IMR-90 (cell line): ENCODE measurements around the gene FRK. TPM values are rescaled to one million over a fixed set of nuclear protein-coding genes. Genes with fewer than 3 reads are reported as not detected.

ENCODE experiments used
- ATAC-seq: fragments of 200-7000 bp; cut with Tn5 transposase; 2 replicates; pipeline ENCODE4 v1.9.1; 2020; ENCODE audit warnings: low read depth, mild to moderate bottlenecking, moderate library complexity
- BruUV-seq: library from RNA; stranded (reverse); fragments of 400-500 nt; replicated peaks from 2 replicates; lab custom pipeline; 2021; lab: Mats Ljungman, UMichigan
- CTCF ChIA-PET: fragments of 300-600 bp; formaldehyde crosslinking; extraction: SDS; loops from one replicate; lab custom pipeline; 2021; ENCODE audit warnings: antibody characterized with exemption; lab: Yijun Ruan, JAX
- POLR2A ChIA-PET: fragments of 300-600 bp; sonication (Branson Sonifier 250); formaldehyde crosslinking; loops from one replicate; lab custom pipeline; 2022; ENCODE audit warnings: antibody characterized with exemption; ENCODE audit not compliant: unreplicated experiment; lab: Charles Lee
- DNase-seq: peaks from one replicate; pipeline ENCODE4 v3.0.0; 2013
- H2AFZ ChIP-seq: replicated peaks from 2 replicates; pipeline ENCODE3; 2013; ENCODE audit warnings: low read length, mild to moderate bottlenecking; ENCODE audit not compliant: poor library complexity
- H2AK5ac ChIP-seq: 2 replicates; pipeline ENCODE4 v1.6.1; 2013; ENCODE audit warnings: low read depth, low read length, inconsistent platforms
- H2AK9ac ChIP-seq: replicated peaks from 2 replicates; pipeline ENCODE3; 2013; ENCODE audit warnings: mild to moderate bottlenecking, low read depth, low read length, moderate library complexity; ENCODE audit not compliant: poor library complexity
- H2BK120ac ChIP-seq: 2 replicates; pipeline ENCODE4 v1.6.1; 2013; ENCODE audit warnings: low read depth, low read length, inconsistent platforms
- H2BK15ac ChIP-seq: 3 replicates; pipeline ENCODE4 v1.6.1; 2013; ENCODE audit warnings: low read depth, low read length, inconsistent platforms
- H2BK20ac ChIP-seq: 2 replicates; pipeline ENCODE4 v1.6.1; 2013; ENCODE audit warnings: low read depth, mild to moderate bottlenecking, inconsistent platforms, low read length, moderate library complexity
- H2BK5ac ChIP-seq: 2 replicates; pipeline ENCODE4 v1.6.1; 2013; ENCODE audit warnings: mild to moderate bottlenecking, low read depth, low read length, inconsistent platforms; ENCODE audit not compliant: poor library complexity, severe bottlenecking
- H3K14ac ChIP-seq: replicated peaks from 2 replicates; pipeline ENCODE4 v1.6.1; 2013; ENCODE audit warnings: low read depth, low read length, inconsistent platforms
- H3K18ac ChIP-seq: 2 replicates; pipeline ENCODE4 v1.6.1; 2013; ENCODE audit warnings: low read depth, low read length, control low read depth
- H3K23ac ChIP-seq: 2 replicates; pipeline ENCODE4 v1.6.1; 2013; ENCODE audit warnings: low read depth, low read length, inconsistent platforms
- H3K27ac ChIP-seq: 2 replicates; pipeline ENCODE4 v1.5.1; 2013; ENCODE audit warnings: mild to moderate bottlenecking, control low read depth, low read length; ENCODE audit not compliant: insufficient read depth
- H3K27me3 ChIP-seq: 2 replicates; pipeline ENCODE4 v1.6.1; 2013; ENCODE audit warnings: low read length; ENCODE audit not compliant: control insufficient read depth, insufficient read depth
- H3K36me3 ChIP-seq: 2 replicates; pipeline ENCODE4 v1.6.1; 2013; ENCODE audit warnings: low read length, mixed read lengths; ENCODE audit not compliant: control insufficient read depth, insufficient read depth
- H3K4ac ChIP-seq: 2 replicates; pipeline ENCODE4 v1.6.1; 2013; ENCODE audit warnings: low read depth, low read length, inconsistent platforms
- H3K4me1 ChIP-seq: 2 replicates; pipeline ENCODE4 v1.6.1; 2013; ENCODE audit warnings: low read length, mixed read lengths; ENCODE audit not compliant: control insufficient read depth, insufficient read depth
- H3K4me2 ChIP-seq: 2 replicates; pipeline ENCODE4 v1.6.1; 2013; ENCODE audit warnings: low read depth, mild to moderate bottlenecking, control low read depth, low read length, moderate library complexity
- H3K4me3 ChIP-seq: 2 replicates; pipeline ENCODE4 v1.5.1; 2013; ENCODE audit warnings: low read depth, mild to moderate bottlenecking, control low read depth, low read length, moderate library complexity; ENCODE audit not compliant: insufficient read depth
- H3K56ac ChIP-seq: 2 replicates; pipeline ENCODE4 v1.6.1; 2013; ENCODE audit warnings: low read length, inconsistent platforms; ENCODE audit not compliant: insufficient read depth; ENCODE audit errors: extremely low read depth
- H3K79me1 ChIP-seq, 2 experiments: 2 replicates each; pipeline ENCODE4 v1.6.1; 2013; ENCODE audit warnings: low read length in 2 of 2, inconsistent platforms in 1 of 2, low read depth in 1 of 2
- H3K9ac ChIP-seq: 2 replicates; pipeline ENCODE4 v1.6.1; 2013; ENCODE audit warnings: low read depth, low read length, control low read depth
- H3K9me1 ChIP-seq: 2 replicates; pipeline ENCODE4 v1.6.1; 2013; ENCODE audit warnings: low read length, inconsistent platforms; ENCODE audit not compliant: insufficient read depth
- H3K9me3 ChIP-seq: 2 replicates; pipeline ENCODE4 v1.6.1; 2013; ENCODE audit warnings: low read length; ENCODE audit not compliant: control insufficient read depth, insufficient read depth
- H4K20me1 ChIP-seq: 2 replicates; pipeline ENCODE4 v1.6.1; 2013; ENCODE audit warnings: low read length, inconsistent platforms; ENCODE audit not compliant: insufficient read depth
- H4K5ac ChIP-seq: 2 replicates; pipeline ENCODE4 v1.6.1; 2013; ENCODE audit warnings: mild to moderate bottlenecking, low read depth, low read length, control low read depth
- H4K8ac ChIP-seq, 2 experiments: 2 replicates each; pipeline ENCODE4 v1.6.1; 2013; ENCODE audit warnings: low read depth in 2 of 2, low read length in 2 of 2, control low read depth in 1 of 2, inconsistent platforms in 1 of 2
- H4K91ac ChIP-seq: 2 replicates; pipeline ENCODE4 v1.6.1; 2013; ENCODE audit warnings: low read depth, low read length, inconsistent platforms; ENCODE audit not compliant: insufficient read depth
- BHLHE40 ChIP-seq: fragments of 150-350 bp; IDR thresholded peaks from 2 replicates; pipeline ENCODE4 v1.6.1; 2016; ENCODE audit warnings: mild to moderate bottlenecking, low read depth, low read length
- FOS ChIP-seq: fragments of 150-350 bp; IDR thresholded peaks from 2 replicates; pipeline ENCODE4 v1.6.1; 2016; ENCODE audit warnings: low read depth, low read length
- MAFK ChIP-seq: IDR thresholded peaks from 2 replicates; pipeline ENCODE4 v1.6.1; 2012; ENCODE audit warnings: low read depth, low read length, improper control_type of control experiment
- NFE2L2 ChIP-seq: fragments of 150-350 bp; IDR thresholded peaks from 2 replicates; pipeline ENCODE4 v1.6.1; 2016; ENCODE audit warnings: low read depth, mild to moderate bottlenecking, low read length
- POLR2A ChIP-seq: IDR thresholded peaks from 2 replicates; pipeline ENCODE4 v1.6.1; 2012; ENCODE audit warnings: mild to moderate bottlenecking, low read depth, low read length
- RAD21 ChIP-seq: IDR thresholded peaks from 2 replicates; pipeline ENCODE4 v1.6.1; 2012; ENCODE audit warnings: low read length, improper control_type of control experiment
- RCOR1 ChIP-seq: IDR thresholded peaks from 2 replicates; pipeline ENCODE4 v1.6.1; 2012; ENCODE audit warnings: mild to moderate bottlenecking, low read length, improper control_type of control experiment; ENCODE audit not compliant: insufficient replicate concordance
- RFX5 ChIP-seq: IDR thresholded peaks from 2 replicates; pipeline ENCODE4 v1.8.0; 2012; ENCODE audit warnings: low read depth, mild to moderate bottlenecking, low read length, moderate library complexity
- SMC3 ChIP-seq: fragments of 150-350 bp; IDR thresholded peaks from 2 replicates; pipeline ENCODE4 v1.6.1; 2016; ENCODE audit warnings: low read depth, mild to moderate bottlenecking, antibody characterized with exemption, low read length, moderate library complexity
- WGBS, 2 experiments: methylation state at CpG; one replicate each; pipeline versions ENCODE4 v1.1.5 to v1.1.7; 2013; ENCODE audit warnings: missing lambda C conversion rate in 2 of 2; ENCODE audit not compliant: insufficient read length in 1 of 2; ENCODE audit errors: extremely low coverage in 2 of 2; 5-methylcytosine and 5-hydroxymethylcytosine counted together
- dilution Hi-C: fragments of 300-500 bp; cut with HindIII; formaldehyde crosslinking; loops from one replicate; pipeline ENCODE4 v1.14.3; 2018; ENCODE audit warnings: low sequenced_read_pairs; ENCODE audit not compliant: unreplicated experiment
- in situ Hi-C: fragments of 300-500 bp; cut with MboI; formaldehyde crosslinking; loops from 3 replicates; pipeline ENCODE4 v1.14.3; 2019; ENCODE audit warnings: low sequenced_read_pairs, inconsistent platforms, mixed read lengths
- intact Hi-C: fragments of 100-400 bp; cut with micrococcal nuclease; formaldehyde crosslinking; loops from 2 replicates; pipeline ENCODE4 v1.10.0; 2022
- polyA plus RNA-seq, 3 experiments: library from polyadenylated mRNA; depleted of rRNA; stranded (reverse); fragments of >200 nt; gene quantifications; 2 replicates each; pipeline ENCODE4 v1.2.3, GENCODE V29; 2012; ENCODE audit warnings: low replicate concordance in 1 of 3
- total RNA-seq: library from RNA; depleted of rRNA; stranded (reverse); fragments of >200 nt; gene quantifications from 2 replicates; pipeline ENCODE4 v1.2.3, GENCODE V29; 2012
- TF ChIP-seq, protein P1 (sequence below): fragments of 150-350 bp; IDR thresholded peaks from 2 replicates; pipeline ENCODE4 v1.6.1; 2016; ENCODE audit warnings: low read depth, mild to moderate bottlenecking, low read length, moderate library complexity, borderline replicate concordance
- TF ChIP-seq, protein P2 (sequence below): conservative IDR thresholded peaks from 2 replicates; pipeline ENCODE4 v1.5.1; 2012; ENCODE audit warnings: mild to moderate bottlenecking, low read depth, low read length, improper control_type of control experiment
- TF ChIP-seq, protein P3 (sequence below): fragments of 150-350 bp; IDR thresholded peaks from 2 replicates; pipeline ENCODE4 v1.6.1; 2017; ENCODE audit warnings: mild to moderate bottlenecking, antibody characterized with exemption, low read length, low read depth

Gene FRK
- total and polyA plus RNA-seq, 2 of the 4 experiments (the other 2 are of a cell fraction) = under 0.01 to 0.02 TPM

GRCh38 chr6:115885636-115886366, 174.9 kb downstream of the FRK start:
- Histone ChIP-seq H4K91ac (no peak overlapping the region), H2BK20ac (no peak overlapping the region), H4K5ac (no peak overlapping the region), H3K14ac (no peak overlapping the region), H2BK15ac (no peak overlapping the region), H3K36me3 (no peaks in the 10 kb centered on the region), H3K4me3 (no peak overlapping the region), H3K4me2 (no peak overlapping the region), H3K79me1 (no peaks in the 10 kb centered on the region), H2AK5ac (no peak overlapping the region), H3K4me1 (no peaks in the 10 kb centered on the region), H2AFZ (no peak overlapping the region), H3K18ac (no peak overlapping the region), H3K56ac (no peak overlapping the region), H3K9me3 (no peaks in the 10 kb centered on the region), H2AK9ac (no peak overlapping the region), H3K23ac (no peak overlapping the region), H3K4ac (no peak overlapping the region), H4K8ac (no peak overlapping the region), H4K20me1 (no peaks in the 10 kb centered on the region), H2BK120ac (no peak overlapping the region), H3K27ac (no peak overlapping the region), H2BK5ac (no peak overlapping the region), H3K27me3 (no peaks in the 10 kb centered on the region), H3K9ac (no peak overlapping the region), H3K9me1 (no peaks in the 10 kb centered on the region)
- DNase-seq (no peak), ATAC-seq (no peak)
- WGBS, 2 experiments = no CpG with 5 or more reads among the region's 4 CpGs
- ChIA-PET CTCF (no interaction called here), POLR2A (no interaction called here)
- dilution Hi-C loops (no loop called here), in situ Hi-C loops (no loop called here), intact Hi-C loops (no loop called here)
- TF ChIP-seq SMC3 (no peak), RAD21 (no peak), NFE2L2 (no peak), POLR2A (no peak), MAFK (no peak), RCOR1 (no peak), BHLHE40 (no peak), RFX5 (no peak), FOS (no peak)
- TF ChIP-seq, protein P1, sequence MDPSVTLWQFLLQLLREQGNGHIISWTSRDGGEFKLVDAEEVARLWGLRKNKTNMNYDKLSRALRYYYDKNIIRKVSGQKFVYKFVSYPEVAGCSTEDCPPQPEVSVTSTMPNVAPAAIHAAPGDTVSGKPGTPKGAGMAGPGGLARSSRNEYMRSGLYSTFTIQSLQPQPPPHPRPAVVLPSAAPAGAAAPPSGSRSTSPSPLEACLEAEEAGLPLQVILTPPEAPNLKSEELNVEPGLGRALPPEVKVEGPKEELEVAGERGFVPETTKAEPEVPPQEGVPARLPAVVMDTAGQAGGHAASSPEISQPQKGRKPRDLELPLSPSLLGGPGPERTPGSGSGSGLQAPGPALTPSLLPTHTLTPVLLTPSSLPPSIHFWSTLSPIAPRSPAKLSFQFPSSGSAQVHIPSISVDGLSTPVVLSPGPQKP = no peak
- TF ChIP-seq, protein P2, sequence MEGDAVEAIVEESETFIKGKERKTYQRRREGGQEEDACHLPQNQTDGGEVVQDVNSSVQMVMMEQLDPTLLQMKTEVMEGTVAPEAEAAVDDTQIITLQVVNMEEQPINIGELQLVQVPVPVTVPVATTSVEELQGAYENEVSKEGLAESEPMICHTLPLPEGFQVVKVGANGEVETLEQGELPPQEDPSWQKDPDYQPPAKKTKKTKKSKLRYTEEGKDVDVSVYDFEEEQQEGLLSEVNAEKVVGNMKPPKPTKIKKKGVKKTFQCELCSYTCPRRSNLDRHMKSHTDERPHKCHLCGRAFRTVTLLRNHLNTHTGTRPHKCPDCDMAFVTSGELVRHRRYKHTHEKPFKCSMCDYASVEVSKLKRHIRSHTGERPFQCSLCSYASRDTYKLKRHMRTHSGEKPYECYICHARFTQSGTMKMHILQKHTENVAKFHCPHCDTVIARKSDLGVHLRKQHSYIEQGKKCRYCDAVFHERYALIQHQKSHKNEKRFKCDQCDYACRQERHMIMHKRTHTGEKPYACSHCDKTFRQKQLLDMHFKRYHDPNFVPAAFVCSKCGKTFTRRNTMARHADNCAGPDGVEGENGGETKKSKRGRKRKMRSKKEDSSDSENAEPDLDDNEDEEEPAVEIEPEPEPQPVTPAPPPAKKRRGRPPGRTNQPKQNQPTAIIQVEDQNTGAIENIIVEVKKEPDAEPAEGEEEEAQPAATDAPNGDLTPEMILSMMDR = no peak
- TF ChIP-seq, protein P3, sequence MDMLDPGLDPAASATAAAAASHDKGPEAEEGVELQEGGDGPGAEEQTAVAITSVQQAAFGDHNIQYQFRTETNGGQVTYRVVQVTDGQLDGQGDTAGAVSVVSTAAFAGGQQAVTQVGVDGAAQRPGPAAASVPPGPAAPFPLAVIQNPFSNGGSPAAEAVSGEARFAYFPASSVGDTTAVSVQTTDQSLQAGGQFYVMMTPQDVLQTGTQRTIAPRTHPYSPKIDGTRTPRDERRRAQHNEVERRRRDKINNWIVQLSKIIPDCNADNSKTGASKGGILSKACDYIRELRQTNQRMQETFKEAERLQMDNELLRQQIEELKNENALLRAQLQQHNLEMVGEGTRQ = no peak
- no TSS peak for BruUV-seq
